HEK293T (cell line): ENCODE data around the gene PPM1L.

ENCODE experiments used
- BHLHE40 ChIP-seq: fragments of 450-650 bp; IDR thresholded peaks from 2 replicates; pipeline ENCODE4 v1.6.1; 2016; ENCODE audit warnings: mild to moderate bottlenecking, moderate library complexity, borderline replicate concordance
- ELF4 ChIP-seq: fragments of 450-650 bp; IDR thresholded peaks from 2 replicates; pipeline ENCODE4 v1.6.1; 2017; ENCODE audit warnings: antibody characterized with exemption
- FOXA1 ChIP-seq: fragments of 450-650 bp; IDR thresholded peaks from 2 replicates; pipeline ENCODE4 v1.6.1; 2016; ENCODE audit warnings: mild to moderate bottlenecking
- FOXK2 ChIP-seq: fragments of 450-650 bp; IDR thresholded peaks from 2 replicates; pipeline ENCODE4 v1.6.1; 2016; ENCODE audit warnings: mild to moderate bottlenecking
- FOXM1 ChIP-seq: fragments of 450-650 bp; IDR thresholded peaks from 2 replicates; pipeline ENCODE4 v1.6.1; 2017; ENCODE audit warnings: mild to moderate bottlenecking, borderline replicate concordance
- L3MBTL2 ChIP-seq: fragments of 450-650 bp; conservative IDR thresholded peaks from 2 replicates; pipeline ENCODE4 v1.6.1; 2016; ENCODE audit warnings: mild to moderate bottlenecking
- NFRKB ChIP-seq: fragments of 450-650 bp; IDR thresholded peaks from 2 replicates; pipeline ENCODE4 v1.6.1; 2016; ENCODE audit warnings: mild to moderate bottlenecking, moderate library complexity
- SP1 ChIP-seq: fragments of 450-650 bp; IDR thresholded peaks from 2 replicates; pipeline ENCODE4 v1.6.1; 2017

- TF ChIP-seq NFRKB (no peak), SP1 (no peak), ELF4 (no peak), BHLHE40 (no peak), FOXM1 (no peak), FOXK2 (no peak), FOXA1 (no peak), L3MBTL2 (no peak)
These were observed 172.2 kb downstream of the PPM1L start for GRCh38 chr3:160928183-160928726.
